ENCODE measurements around the gene MYOF.
A peak's percentile ranks its signal among the peaks of the same experiment; 100 is the strongest.
"Not testable (repeated sequence)": the region's sequence is repeated elsewhere in the genome, so short reads cannot be mapped to it uniquely, and the experiment has no call there.

MYOF gene

GRCh38 chr10:93385345-93385744 is 96.8 kb downstream of the MYOF start:
- DNase-seq: no peak

- DNase-seq: no peak
These were observed 98.1 kb downstream of the MYOF start for GRCh38 chr10:93384006-93384405.

GRCh38 chr10:93383562-93383981 is 98.6 kb downstream of the MYOF start:
- no peak for DNase-seq

- no peak for DNase-seq
These were observed 102.2 kb downstream of the MYOF start for GRCh38 chr10:93379731-93380575.

- no peak for DNase-seq
These were observed 103.0 kb downstream of the MYOF start for GRCh38 chr10:93378997-93379730.

GRCh38 chr10:93378039-93378438 is 104.1 kb downstream of the MYOF start:
- DNase-seq: no peak

- DNase-seq: peak; percentile 37
These were observed 105.5 kb downstream of the MYOF start for GRCh38 chr10:93376372-93377293.

GRCh38 chr10:93370961-93371360 is 111.2 kb downstream of the MYOF start:
- DNase-seq: no peak

- DNase-seq: no peak
These were observed 112.5 kb downstream of the MYOF start for GRCh38 chr10:93369588-93370164.

- DNase-seq: no peak
These were observed 113.9 kb downstream of the MYOF start for GRCh38 chr10:93368210-93368609.

GRCh38 chr10:93367664-93368063 is 114.5 kb downstream of the MYOF start:
- DNase-seq: no peak

- no peak for DNase-seq
These were observed 117.2 kb downstream of the MYOF start for GRCh38 chr10:93364966-93365365.

- DNase-seq: no peak
These were observed 118.1 kb downstream of the MYOF start for GRCh38 chr10:93363891-93364648.

- DNase-seq: not testable (repeated sequence)
These were observed 123.7 kb downstream of the MYOF start for GRCh38 chr10:93358398-93358797.

GRCh38 chr10:93357680-93358079 is 124.5 kb downstream of the MYOF start:
- DNase-seq: peak; percentile 17

GRCh38 chr10:93356516-93356915 is 125.6 kb downstream of the MYOF start:
- DNase-seq: no peak

GRCh38 chr10:93352638-93353383 is 129.3 kb downstream of the MYOF start:
- DNase-seq: peak; percentile 13

- DNase-seq: no peak
These were observed 135.4 kb downstream of the MYOF start for GRCh38 chr10:93346694-93347093.

GRCh38 chr10:93346108-93346507 is 136.0 kb downstream of the MYOF start:
- DNase-seq: no peak

- no peak for DNase-seq
These were observed 137.4 kb downstream of the MYOF start for GRCh38 chr10:93344691-93345090.

- DNase-seq: no peak
These were observed 139.2 kb downstream of the MYOF start for GRCh38 chr10:93342921-93343320.

Data from NCI-H1436 (cell line).